ENCODE data around the gene FGL2.
"Not testable (repeated sequence)": the region's sequence is repeated elsewhere in the genome, so short reads cannot be mapped to it uniquely, and the experiment has no call there.

FGL2 gene

GRCh38 chr7:77232467-77232866 lies 32.8 kb upstream of the FGL2 start:
- TF ChIP-seq, protein P1, sequence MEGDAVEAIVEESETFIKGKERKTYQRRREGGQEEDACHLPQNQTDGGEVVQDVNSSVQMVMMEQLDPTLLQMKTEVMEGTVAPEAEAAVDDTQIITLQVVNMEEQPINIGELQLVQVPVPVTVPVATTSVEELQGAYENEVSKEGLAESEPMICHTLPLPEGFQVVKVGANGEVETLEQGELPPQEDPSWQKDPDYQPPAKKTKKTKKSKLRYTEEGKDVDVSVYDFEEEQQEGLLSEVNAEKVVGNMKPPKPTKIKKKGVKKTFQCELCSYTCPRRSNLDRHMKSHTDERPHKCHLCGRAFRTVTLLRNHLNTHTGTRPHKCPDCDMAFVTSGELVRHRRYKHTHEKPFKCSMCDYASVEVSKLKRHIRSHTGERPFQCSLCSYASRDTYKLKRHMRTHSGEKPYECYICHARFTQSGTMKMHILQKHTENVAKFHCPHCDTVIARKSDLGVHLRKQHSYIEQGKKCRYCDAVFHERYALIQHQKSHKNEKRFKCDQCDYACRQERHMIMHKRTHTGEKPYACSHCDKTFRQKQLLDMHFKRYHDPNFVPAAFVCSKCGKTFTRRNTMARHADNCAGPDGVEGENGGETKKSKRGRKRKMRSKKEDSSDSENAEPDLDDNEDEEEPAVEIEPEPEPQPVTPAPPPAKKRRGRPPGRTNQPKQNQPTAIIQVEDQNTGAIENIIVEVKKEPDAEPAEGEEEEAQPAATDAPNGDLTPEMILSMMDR (IDR thresholded peaks at IDR 0.05; ENCODE audit: control insufficient read depth, extremely low read depth, insufficient read depth), result no peak
- H3K4me3 ChIP-seq (ENCODE audit: low read depth, low read length), result no peak overlapping the region

DNA sequence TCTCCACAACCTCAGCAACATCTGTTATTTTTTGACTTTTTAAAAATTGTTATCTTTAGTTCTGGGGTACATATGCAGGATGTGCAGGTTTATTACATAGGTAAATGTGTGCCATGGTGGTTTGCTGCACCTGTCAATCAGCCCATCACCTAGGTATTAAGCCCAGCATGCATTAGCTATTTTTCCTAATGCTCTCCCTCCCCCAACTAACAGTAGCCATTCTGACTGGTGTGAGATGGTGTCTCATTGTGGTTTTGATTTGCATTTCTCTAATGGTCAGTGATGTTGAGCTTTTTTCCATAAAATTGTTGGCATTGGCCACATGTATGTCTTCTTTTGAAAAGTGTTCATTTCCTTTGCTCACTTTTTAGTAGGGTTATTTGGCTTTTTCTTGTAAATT lies 29.2 kb upstream of the FGL2 start:
- DNase-seq (ENCODE audit: low read depth); H3K4me3 ChIP-seq (ENCODE audit: low read depth, low read length): not testable (repeated sequence)

More at GRCh38 chr7:77232467-77232866, 32.8 kb upstream of the FGL2 start:
- DNase-seq (ENCODE audit: low read depth), result no peak

GRCh38 chr7:77226357-77226839 lies 26.8 kb upstream of the FGL2 start:
- DNase-seq (ENCODE audit: low read depth), result no peak
- H3K4me3 ChIP-seq (ENCODE audit: low read depth, low read length), result no peak overlapping the region
- TF ChIP-seq, protein P1 (IDR thresholded peaks at IDR 0.05; ENCODE audit: control insufficient read depth, extremely low read depth, insufficient read depth), result no peak

GRCh38 chr7:77223261-77223660 lies 23.6 kb upstream of the FGL2 start:
- TF ChIP-seq, protein P1 (IDR thresholded peaks at IDR 0.05; ENCODE audit: control insufficient read depth, extremely low read depth, insufficient read depth), result no peak

GRCh38 chr7:77222819-77223218 lies 23.2 kb upstream of the FGL2 start:
- no peak overlapping the region for H3K4me3 ChIP-seq (ENCODE audit: low read depth, low read length)
- TF ChIP-seq, protein P1 (IDR thresholded peaks at IDR 0.05; ENCODE audit: control insufficient read depth, extremely low read depth, insufficient read depth), result no peak
- DNase-seq (ENCODE audit: low read depth), result no peak

More at GRCh38 chr7:77223261-77223660, 23.6 kb upstream of the FGL2 start:
- DNase-seq (ENCODE audit: low read depth), result no peak
- H3K4me3 ChIP-seq (ENCODE audit: low read depth, low read length), result no peak overlapping the region

- no peak for DNase-seq (ENCODE audit: low read depth)
- TF ChIP-seq, protein P1 (IDR thresholded peaks at IDR 0.05; ENCODE audit: control insufficient read depth, extremely low read depth, insufficient read depth), result no peak
- H3K4me3 ChIP-seq (ENCODE audit: low read depth, low read length), result no peak overlapping the region
Measured at GRCh38 chr7:77222065-77222464, 22.4 kb upstream of the FGL2 start.

- H3K4me3 ChIP-seq (ENCODE audit: low read depth, low read length); DNase-seq (ENCODE audit: low read depth): not testable (repeated sequence)
Measured at GRCh38 chr7:77219701-77220331, 20.2 kb upstream of the FGL2 start.

- TF ChIP-seq, protein P1 (IDR thresholded peaks at IDR 0.05; ENCODE audit: control insufficient read depth, extremely low read depth, insufficient read depth), result no peak
- no peak for DNase-seq (ENCODE audit: low read depth)
- no peak overlapping the region for H3K4me3 ChIP-seq (ENCODE audit: low read depth, low read length)
Measured at GRCh38 chr7:77217474-77218185, 18.0 kb upstream of the FGL2 start.

Data from LNCaP clone FGC (cell line).